KBM-7 (cell line): Measurements from ENCODE around the gene MGAT5.

Experiments used
- DNase-seq: peaks from one replicate; pipeline ENCODE4 v3.0.0-alpha.2; 2015
- in situ Hi-C: fragments of 300-500 bp; cut with MboI; formaldehyde crosslinking; loops from 2 replicates; pipeline ENCODE4 v1.14.3; 2020; ENCODE audit warnings: low sequenced_read_pairs, low pct_unique_long_range_greater_than_20kb, mixed read lengths

Gene MGAT5

DNA sequence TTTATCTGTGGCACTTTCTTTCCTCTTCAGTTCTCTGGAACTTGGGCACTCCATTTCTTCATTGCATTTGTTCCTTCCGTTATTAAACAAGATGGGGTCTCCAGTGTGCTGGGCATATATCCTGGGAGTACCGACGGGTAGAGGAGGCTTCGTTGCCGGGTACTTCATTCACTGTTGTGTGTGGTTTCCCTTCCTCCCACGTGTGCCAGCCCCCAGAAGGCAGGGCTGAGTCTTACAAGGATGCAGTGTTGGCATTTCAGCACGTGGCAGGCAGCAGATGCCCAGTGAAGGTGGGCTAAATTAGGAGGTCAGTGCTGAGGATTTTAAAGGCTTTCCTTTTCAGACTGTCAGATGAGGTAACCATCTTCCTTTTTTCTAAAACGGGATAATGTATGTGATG lies 58.6 kb downstream of the MGAT5 start:
- no peak for DNase-seq
- in situ Hi-C loops = no loop called here

DNA sequence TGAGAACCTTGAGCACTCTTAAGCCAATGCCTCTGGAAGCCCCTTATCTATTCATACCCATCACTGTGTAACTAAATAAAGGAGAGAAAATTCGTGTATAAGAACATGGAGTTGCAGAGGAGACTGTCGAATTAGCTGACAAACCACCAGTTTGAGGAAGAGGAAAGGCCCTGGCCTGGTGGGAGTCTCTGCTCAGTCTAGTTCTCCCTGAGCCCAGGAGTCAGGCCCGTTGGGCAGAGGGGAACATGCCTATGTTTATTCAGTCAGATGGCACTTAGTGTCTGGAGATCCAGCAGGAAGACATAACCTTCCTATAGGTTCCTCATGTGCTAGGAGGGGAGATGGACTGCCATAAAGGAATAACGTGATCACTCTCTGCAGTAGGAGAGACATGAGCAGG lies 60.3 kb downstream of the MGAT5 start:
- in situ Hi-C loops = no loop called here
- no peak for DNase-seq

DNA sequence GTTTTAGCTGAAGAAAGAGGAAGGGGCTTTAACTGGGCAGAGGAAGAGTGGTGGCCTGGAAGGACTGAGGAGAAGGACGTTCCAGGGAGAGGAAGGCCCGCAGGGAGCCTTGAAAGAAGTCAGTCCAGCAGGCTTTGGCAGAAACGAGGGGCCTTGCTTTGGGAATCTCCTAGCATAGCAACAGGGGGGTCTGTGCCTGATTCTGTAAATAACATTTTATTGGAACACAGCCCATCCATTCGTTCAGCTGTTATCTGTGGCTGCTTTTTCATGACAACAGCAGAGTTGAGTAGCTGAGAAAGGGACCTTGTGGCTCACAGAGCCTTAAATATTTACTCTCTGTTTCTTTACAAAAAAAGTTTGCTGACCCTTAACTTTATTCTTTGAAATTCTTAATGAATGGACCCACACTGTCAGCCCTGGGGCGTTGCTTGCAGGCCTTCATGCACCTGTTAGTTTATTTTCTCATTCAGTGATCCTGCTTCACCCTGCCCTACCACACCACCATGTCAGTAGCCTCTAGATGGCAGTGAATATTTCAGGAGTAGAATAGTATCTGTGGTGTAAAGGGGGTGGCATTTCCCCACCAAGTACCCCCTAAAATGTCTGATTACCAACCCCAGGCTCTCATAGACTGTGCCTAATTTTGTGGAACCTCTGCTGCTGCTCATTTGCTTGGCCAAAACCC lies 61.0 kb downstream of the MGAT5 start:
- DNase-seq = no peak

DNA sequence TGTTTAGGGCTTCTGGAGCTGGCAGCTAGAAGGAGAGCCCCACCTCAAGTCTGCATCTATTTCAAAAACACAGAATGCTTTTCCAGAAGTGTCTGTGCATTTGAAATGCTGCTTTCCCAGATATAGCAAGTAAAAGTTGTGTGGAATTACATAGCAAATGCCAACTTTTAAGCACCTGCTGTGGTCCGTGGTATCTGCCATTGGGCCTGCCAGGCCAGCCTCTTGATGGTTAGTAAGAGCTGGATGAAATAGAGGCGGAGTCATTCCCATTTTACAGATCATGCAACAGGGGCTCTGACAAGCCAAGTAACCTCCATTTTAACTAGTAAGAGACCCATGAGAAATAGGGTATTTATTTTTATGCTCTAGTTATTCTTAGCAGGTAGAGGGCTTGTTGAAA lies 61.6 kb downstream of the MGAT5 start:
- in situ Hi-C loops = no loop called here
- DNase-seq = no peak

More for the DNA sequence above, 61.0 kb downstream of the MGAT5 start:
- in situ Hi-C loops = no loop called here

DNA sequence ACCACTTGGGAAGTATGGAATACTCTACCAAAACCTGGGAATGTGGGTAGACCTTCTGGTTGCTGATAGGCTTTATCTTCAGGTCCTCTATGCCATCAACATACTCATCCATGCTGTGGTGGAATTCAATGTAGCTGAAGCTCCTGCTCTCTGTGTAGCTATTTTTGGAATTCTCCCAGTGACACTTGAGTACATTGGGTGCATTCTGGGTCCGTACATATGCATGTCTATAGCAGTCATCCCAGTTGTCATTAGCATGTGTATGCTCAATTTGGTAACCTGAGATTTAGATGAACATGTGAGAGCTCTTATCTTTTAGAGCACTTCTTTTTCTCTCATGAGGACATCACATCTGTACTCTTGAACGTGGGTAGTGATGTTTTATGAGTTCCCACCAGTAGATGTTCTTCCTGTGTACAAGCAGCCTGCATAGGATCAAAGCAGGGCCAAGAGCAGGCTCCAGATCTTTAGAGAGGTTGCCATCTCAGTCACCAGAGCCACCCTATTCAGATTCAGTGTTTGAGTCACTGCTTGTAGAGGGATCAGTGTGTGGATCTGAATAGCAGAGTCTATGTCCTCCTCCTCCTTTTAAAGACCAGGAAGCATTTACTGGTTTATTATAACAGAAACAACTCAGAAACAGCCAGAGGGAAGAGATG lies 65.9 kb downstream of the MGAT5 start:
- in situ Hi-C loops = no loop called here
- no peak for DNase-seq

DNA sequence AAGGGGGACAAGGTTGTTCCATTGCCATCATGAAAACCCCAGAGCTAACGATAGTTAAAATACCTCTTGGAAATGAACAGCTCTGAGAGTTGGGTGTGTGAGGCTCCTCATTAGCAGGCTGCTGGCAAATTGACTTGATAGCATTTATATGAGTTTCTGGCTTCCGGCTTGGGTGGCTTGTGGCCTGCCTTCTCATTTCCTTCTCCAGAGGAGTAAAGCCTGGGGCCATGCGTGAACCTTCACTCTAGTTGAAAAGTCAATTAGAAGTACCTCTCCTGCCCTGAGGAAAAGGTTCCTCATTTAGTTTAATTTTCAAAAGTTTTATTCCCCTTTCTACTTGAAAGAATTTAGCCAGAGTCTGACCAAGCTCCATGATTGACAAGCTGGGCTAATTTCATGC lies 67.1 kb downstream of the MGAT5 start:
- DNase-seq = peak; percentile 84

DNA sequence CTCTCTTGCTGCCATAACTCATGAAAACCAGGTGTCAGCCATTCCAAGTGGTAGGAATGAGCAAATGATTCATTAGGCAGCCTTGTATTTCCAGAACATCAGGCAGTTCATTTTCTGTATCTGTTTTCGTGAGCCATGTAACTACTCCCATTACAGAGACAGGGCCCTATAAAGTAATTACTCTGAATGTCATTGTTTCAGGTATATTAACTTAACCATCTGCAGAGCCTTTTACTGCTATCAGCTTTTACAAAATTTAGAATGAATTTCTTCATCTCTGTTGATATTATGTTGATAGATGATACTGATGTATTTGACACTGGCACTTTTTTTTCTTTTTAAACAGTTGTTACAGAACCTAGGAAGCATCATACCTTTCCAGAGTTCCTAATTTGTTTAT lies 69.9 kb downstream of the MGAT5 start:
- in situ Hi-C loops = no loop called here
- no peak for DNase-seq

More for the DNA sequence above, 67.1 kb downstream of the MGAT5 start:
- in situ Hi-C loops = no loop called here

DNA sequence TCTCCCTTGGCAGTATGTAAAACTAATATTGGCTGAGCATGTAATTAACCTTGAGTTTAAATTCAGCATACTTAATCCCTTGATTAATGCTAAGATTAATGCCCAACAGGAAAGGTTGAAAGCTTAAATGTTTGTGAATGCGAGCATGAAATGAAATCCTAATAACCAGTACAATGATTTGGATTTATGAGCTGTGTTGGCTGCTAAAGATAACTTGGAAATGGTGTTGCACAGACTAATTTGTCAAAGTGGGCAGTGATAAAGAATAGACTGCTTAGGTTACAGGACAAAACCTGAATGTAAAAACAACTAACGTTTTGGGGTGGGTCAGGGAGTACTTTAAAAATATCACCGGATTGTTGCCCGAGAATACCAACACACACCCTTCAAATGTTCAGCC lies 70.6 kb downstream of the MGAT5 start:
- in situ Hi-C loops = no loop called here
- DNase-seq = no peak

DNA sequence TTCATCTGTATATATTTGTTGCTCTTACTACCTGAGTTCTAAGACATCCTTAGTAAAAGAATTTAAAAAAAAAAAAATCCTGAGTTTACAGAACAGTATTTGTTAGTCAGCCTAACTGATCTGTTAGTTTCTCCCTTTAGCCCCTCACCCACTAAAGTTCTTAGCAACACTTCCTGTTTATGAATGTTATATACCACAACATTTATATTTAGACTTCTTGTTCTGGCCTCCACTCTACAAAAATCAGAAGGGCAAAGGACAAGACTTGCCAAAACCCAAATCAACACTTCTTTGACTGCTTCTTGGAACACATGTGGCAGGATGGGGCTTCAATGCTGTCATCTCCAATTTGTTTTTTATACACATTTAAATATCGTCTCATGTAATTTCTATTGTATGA lies 71.1 kb downstream of the MGAT5 start:
- DNase-seq = peak; percentile 25
- in situ Hi-C loops = no loop called here

DNA sequence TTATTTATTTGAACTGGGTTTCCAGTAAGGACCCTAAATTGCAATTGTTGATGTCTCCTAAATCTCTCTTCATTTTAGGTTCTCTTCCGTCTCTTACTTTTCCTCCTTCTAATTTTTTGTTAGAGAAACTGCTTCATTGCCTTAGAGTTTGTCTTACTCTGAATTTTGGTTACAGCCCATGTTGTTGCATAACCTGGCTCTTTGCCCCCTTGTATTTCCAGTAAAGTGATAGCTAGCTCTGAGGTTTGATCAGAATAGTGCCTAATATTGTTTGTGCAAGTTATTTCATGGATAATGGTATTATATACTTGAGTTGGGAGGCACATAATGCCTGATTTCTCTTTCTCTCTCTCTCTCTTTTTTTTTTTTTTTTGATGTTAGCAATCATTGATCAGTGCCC lies 71.8 kb downstream of the MGAT5 start:
- DNase-seq = no peak
- in situ Hi-C loops = no loop called here

DNA sequence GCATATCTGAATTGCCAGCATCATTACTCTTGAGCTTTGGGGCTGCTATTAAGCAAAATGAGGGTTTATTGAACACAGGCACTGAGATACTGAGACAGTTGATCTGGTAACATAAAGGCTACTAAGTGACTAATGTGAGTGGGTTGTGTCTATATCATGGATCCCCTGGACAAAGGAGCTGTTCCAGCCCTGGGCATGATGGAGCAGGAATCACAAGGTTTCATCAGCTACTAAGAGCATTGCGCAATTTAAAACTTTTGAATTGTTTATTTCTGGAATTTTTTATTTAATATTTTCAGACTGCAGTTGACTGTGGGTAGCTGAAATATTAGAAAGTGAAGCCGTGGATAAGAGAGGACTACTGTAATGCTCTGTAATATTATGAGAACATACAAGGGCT lies 73.5 kb downstream of the MGAT5 start:
- in situ Hi-C loops = no loop called here
- DNase-seq = no peak

DNA sequence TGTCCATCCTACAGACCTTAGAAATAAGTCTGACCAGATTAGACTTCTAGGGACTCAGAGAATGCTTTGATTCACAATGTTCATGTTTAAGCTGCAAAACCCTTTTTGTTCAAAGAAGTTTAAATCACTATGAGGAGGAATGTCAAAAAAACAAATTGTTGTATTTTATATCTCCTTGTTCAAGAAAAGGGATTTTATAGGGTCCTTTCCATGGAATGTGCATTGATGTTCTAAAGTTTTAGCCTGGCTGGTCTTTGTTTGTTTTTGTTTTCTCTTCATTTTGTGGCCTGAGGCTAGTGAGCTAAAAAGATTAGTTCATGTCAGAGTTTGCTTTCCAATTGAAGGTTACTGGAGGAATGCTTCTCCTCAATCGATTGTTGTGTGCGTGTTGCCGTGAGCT lies 77.2 kb downstream of the MGAT5 start:
- in situ Hi-C loops = no loop called here
- no peak for DNase-seq

DNA sequence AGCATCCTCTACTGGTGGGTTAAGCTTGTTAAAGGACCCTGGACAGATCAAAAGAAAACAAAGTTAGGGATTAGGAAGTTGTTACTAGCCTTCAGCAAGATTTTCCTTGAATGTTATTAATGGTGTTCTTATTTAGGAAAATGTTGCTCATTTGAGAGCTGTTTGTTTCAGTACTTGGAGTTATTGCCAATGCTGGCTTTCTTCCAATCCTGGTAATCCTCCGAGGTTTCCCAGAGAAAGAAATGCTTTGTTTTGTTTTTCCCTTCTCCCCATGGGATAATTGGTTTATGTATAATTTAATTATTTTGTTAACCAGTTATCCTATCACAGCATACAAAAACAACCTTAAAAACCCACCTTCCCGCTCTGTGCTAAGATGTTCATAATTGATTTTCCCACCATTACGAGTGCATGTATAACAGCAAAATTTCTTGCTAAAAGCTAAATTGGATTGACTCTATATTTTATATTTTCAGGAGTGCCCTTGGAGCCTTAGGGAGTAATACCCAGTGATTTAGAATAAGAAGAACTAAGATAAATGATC lies 79.8 kb downstream of the MGAT5 start:
- DNase-seq = no peak
- in situ Hi-C loops = no loop called here

DNA sequence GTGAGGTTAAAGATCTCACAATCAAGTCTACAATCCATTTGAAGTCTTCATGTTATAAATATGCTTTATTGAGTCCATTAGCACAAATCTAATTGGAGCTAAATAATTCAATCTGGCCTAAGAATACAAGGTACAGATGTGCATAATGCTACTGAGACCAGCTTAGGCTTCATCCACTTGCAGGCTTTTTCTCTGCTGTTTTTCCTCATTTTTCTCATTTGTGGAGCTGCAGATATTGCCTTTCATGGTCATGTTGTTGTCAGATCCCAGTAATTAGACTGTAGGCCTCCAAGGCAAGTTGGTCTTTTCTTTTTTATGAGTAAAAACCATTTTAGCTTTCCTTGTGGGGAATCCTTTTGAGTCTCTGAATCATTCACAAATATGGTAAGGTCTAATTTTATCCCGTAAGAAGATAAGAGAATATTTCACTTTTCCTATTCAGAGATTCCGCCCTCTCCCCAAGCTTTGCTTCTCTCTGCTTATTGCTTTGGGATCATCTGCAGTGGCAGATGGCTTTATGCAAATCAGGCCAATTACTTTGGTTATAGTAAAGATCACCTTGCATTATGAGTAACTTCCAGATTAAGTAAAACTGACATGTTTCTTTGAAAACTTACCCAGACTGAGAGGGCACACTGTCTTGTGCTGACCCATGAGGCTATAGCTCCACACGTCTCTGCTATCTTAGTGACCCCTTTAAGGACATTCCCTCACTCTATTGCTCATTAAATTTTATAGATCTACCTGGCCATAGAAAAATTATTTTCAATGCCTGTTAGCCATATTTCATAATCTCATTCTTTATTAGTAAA lies 80.9 kb downstream of the MGAT5 start:
- in situ Hi-C loops = no loop called here
- DNase-seq = no peak

DNA sequence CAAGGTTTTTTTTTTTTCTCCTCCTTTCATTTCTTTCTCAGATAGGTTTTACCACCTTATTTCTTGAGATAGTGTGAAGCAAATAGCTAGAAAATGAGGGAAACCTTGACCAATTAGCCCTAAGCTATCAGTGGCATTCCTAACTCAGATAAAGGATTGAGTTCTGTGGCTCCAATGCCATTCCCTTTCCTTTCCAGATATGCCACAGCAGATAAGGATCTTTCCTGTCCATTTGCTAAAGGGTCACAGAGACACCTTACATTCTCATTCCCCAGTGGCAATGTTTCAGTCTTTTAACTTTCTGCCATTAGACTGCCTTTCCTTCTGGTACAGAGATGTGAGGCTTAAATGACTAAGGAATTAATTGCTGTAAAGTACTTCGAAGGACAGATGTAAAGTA lies 81.7 kb downstream of the MGAT5 start:
- in situ Hi-C loops = no loop called here
- DNase-seq = no peak

DNA sequence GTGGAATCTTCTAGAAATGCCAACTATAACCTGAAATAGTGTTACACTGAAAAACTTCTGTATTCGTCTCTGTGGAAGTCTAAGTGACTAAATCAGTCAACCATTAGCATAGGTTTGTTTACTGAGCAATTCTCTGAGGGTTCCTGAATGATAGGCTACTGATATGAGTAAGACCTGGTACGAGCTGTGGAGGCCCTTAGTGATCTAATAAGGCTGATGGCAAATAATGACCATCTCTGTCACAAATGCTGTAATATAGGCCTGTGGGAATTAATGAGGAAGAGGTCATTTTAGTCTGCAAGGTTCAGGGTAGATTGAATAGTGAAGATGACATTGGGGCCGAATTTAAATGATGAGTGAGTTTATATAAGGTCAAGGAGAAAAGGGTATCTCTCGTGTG lies 82.5 kb downstream of the MGAT5 start:
- DNase-seq = no peak

DNA sequence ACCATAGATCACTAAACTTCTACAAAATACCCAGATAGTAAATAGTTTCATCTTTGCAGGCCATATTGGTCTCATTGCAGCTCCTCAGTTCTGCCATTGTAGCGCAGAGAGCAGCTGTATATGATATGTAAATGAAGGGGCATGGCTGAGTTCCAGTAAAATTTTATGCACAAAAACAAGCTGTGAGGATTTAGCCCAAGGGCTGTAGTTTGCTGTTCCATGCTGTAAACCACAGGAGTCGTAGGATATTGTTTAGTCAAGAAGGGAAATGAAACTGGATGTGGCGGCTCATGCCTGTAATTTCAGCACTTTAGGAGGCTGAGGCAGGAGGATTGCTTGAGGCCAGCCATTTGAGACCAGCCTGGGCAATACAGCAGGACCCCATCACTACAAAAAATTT lies 83.0 kb downstream of the MGAT5 start:
- in situ Hi-C loops = no loop called here
- no peak for DNase-seq

More for the DNA sequence above, 82.5 kb downstream of the MGAT5 start:
- in situ Hi-C loops = no loop called here

DNA sequence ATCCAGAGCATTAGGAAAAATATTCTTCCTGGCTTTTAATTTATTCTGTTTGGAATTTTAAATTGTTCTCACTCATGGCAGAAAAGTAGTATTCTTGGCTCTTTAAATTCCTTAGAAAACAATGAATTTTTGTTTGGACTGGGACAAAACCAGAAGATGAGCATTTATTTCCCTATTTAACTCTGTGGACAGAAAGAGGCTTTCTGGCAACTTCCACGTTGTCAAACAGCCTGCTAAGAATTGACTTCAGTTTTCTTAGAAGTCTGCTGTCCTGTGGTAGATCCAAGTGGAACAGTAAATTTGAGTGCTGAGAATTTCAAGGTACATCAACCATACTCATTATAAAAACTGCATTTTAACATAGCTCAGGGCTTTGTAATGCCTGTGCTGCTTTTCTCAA lies 83.8 kb downstream of the MGAT5 start:
- in situ Hi-C loops = no loop called here
- no peak for DNase-seq

DNA sequence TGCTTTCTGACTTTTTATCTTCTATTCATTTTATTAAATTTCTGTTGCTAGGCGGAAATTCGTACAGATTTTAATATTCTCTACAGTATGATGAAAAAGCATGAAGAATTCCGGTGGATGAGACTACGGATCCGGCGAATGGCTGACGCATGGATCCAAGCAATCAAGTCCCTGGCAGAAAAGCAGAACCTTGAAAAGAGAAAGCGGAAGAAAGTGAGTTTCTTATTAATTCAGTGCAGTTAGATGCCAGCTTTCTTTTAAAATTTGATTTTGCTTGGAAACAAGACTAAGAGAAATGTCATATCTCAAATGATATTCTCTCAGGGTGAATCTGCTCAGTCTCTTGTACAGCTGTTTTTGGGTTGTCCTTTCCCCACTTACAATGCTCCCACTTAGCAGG lies 84.3 kb downstream of the MGAT5 start:
- no peak for DNase-seq

DNA sequence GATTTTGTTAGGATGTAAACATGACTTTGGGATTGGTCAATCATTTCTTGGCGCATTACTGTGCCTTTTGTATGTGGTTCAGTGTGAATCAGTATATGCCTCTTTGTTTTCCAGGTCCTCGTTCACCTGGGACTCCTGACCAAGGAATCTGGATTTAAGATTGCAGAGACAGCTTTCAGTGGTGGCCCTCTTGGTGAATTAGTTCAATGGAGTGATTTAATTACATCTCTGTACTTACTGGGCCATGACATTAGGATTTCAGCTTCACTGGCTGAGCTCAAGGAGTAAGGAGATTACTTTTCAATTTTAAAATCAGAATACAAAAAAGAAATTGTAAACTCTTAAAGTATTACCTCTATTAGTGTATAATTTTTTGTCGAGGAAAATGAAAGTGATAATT lies 87.6 kb downstream of the MGAT5 start:
- in situ Hi-C loops = no loop called here
- no peak for DNase-seq

More for the DNA sequence above, 84.3 kb downstream of the MGAT5 start:
- in situ Hi-C loops = no loop called here
